GM18499 (cell line): Measurements from ENCODE around the gene DIO3.

Source experiments
- ATAC-seq: cut with Tn5 transposase; IDR thresholded peaks from one replicate; pipeline ENCODE4 v1.9.1; 2021; ENCODE audit warnings: moderate number of reproducible peaks; ENCODE audit not compliant: insufficient read depth, unreplicated experiment

The DIO3 gene

DNA sequence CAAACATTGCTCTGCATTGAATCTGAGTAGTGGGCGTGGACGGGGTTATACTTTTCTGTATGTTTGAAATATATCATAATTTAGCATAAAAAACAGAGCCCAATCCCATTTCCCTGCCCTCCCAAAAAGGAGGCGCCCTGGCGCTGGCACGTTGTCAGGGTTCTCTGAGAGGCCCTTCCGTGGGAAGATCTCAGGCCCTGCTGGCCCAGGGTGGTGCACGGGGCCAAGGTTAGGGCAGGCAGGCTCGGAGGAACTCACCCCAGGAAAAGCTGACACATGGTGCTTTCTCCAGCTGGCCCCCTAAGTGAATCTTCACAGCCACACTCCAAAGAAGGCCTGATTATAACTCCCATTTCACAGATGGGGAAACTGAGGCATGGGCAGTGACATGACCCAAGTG lies 17.2 kb downstream of the DIO3 start:
- ATAC-seq, result no peak

DNA sequence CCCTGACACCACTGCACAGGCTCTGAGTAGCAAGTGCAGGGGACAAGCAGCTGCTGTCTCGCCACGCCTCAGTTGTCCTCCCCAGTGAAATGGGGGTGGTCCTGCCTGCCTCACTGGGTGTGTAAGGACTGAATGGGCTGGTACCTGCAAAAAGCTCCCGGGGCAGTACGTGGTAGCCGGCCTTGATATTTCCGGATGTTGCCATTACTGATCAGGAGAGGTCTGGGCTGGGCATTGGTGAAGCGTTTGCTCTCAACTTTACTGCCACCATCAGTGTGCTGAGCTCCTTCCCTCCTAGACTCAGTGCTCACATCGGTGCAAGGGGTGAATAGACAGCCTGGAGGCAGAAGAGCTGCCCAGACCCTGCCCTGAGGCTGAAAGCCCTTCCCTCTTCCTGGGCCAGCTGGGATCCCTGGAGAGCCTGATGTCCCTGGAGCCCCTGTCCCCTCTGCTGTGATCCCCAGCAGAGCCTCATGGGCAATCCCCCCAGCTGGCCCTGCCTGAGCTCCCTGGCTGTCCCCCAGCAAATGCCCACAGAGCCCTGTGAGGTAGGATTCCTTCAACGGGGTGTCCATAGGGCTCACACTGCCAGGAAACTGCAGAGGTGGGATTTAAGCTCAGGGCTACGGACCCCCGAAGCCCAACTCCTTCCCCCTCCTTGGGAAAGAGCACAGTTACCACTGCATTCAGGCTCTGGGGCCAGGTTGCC lies 18.2 kb downstream of the DIO3 start:
- ATAC-seq, result no peak

DNA sequence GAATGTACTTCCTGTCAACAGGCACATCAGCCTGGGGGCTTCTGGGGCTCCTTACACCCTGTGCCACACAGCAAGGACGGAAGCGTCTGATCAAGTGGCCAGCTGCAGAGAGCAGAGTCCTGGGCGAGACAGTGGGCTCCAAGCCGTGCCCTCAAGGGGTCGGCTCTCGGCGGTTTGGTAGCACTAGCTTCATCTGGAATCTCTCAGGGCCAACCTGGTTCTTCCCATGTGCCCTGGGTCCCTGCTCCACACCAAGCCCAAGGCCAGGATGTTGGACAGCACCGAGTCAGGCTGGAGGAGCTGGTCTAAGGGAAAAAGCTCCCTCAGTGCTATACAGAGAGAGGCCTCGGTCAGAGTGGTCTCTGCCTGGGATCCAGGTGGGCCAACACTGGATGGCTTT lies 20.5 kb downstream of the DIO3 start:
- ATAC-seq, result no peak

DNA sequence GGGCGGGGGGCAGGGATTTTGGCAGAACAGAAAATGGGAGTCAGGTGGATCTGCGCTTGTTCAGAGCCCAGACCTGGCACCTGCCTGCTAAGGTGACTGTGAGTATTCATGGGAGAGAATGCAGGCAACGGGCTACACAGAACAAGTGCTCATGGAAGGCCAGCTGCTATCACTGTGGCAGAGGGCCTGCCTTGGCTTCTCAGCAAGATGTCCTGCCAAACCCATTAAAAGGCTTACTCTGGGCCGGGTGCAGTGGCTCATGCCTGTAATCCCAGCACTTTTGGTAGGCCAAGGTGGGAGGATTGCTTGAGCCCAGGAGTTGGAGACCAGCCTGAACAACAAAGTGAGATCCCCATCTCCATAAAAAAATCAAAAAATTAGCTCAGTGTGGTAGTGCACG lies 21.0 kb downstream of the DIO3 start:
- ATAC-seq, result no peak

DNA sequence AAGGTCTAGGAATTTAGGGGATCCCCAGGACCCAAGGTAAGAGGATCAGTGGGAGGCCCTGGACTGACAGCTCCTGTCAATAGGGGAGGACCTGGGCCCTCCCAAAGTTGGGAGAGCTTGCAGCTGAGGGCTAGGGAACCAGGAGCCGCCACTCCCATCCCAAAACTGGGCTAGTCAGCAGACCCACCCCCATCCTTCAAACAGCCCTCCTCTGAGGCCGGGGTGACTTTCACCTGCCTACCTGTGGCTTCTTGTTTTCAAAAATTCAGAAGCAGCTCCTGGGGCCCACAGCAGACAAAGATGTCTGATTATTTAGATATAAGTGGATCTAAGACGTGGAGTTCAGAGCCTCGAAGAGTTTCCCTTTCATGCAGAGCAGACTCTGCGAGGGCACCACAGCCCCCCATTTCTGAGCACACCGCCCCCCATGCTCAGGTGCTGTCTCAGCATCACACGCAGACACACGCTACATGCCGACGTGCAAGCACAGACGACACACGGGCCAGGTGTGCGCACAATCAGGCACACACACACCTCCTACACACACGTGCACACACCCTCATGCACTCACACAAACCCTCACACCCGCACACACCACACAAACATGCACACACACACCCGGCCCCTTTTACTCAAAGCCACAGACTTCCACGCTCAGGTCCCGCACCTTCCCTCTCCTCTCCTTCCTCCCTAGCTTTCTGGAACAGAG lies 21.9 kb downstream of the DIO3 start:
- no peak for ATAC-seq

DNA sequence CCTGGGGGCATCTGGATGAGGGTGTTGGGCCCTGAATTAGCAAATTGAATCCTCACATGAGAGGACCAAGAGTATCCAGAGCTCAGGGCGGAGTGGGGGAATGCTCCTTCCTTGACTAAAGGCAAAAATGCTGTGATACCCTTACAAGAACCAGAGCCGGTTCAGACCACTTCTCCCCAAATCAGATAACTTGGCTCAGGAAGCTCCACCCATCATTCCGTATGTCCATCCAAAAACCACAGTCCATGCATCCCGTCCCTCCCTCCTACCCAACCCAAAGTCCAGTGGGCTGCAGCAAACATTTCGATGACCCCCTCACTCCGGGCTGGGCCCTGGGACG lies 22.4 kb downstream of the DIO3 start:
- no peak for ATAC-seq

DNA sequence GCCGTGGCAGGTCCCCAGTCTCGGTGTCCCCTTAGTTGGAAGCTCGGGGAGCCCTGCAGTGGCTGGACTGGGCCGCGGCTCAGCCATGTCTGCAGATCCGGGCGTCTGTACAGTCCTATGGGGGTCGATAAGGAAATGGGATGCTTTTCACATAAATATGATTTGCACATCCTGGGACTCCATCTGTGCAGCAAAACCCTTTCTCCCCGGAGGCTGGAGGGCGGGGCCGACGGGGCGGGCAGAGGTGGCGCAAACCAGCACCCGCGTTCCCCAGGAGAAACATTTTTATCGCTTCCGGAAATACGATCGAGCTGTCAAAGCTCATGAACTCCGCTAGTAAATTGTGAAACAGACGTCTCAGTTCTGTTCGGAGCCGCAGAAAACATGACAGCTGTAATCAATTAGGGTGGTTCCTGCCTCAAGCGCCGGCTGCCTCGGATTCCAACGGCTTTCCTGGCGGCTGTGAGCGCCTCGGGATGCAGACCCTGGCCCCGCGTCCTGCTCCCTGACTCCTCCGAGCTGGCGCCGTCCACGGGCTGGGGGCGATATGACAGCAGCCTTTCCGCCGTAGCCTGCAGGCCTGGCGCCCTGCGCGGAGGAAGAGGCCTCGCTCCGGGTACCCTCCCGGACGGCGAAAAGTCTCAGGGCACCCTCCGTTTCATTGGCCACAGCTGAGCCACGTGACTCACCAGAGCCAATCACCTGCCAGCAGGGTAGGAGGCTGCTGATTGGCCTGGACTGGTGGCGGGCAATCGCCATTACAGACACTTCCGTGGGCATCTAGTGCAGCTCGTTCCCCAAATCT lies 23.0 kb downstream of the DIO3 start:
- no peak for ATAC-seq

DNA sequence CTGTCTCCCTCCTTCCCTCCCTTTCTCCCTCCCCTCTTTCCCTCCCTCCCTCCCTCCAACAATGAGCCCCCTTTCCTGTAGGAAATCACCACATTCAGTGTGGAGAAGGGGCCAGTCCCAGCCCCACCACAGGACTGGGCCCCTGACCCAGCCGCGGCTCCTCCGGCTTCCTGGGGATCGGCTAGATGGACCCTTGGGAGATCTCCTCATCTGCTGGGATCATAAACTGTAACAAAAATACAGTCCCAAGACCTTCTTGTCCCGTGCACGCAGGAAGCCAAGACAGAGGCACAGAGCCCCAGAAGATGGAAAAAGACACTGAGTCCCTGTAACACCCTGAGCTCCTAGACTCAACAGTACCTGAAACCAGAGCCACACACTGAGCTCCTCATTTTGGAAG lies 23.9 kb downstream of the DIO3 start:
- no peak for ATAC-seq

DNA sequence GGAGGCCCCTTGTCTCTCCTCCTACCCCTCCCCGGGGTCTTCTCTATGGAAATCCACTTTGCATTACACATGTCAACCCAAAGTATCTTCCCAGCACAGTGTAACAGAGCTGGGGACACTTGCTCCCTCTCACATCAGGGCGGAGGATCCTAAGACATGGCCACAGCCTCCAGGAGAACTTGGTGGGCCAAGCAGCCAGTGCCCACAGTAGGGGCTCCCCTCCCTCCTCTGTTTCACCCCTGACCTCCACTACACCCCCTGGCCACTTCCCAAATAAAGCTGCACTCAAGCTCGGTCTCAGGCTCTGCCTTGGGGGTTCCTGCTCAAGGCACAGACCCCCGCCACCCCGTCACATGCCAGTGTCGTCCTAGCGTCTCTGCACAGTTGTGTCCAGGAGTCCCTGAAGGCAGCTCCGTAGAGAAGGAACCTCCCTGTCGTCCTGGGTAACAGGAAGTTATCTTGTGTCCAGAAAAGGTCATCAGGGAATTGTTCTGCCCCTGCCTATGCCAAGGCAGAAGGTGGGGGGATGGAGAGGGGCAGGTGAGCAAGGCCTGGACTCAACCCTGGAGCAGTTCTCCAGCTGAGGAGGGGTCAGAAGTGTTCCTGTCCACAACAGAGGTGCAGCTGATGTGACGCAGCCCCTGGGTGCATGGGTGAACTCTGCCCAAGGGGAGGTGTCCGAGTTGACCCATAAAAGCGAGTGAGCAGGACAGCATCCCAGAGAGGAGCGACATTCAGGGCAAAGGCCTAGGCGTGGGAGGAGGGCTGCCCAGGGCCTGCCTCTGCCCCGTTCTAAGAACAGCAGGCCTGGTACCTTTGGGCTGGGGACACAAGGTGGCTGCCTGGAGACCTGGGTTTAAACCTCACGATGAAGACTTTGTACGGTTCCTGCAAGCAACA lies 25.5 kb downstream of the DIO3 start:
- no peak for ATAC-seq

DNA sequence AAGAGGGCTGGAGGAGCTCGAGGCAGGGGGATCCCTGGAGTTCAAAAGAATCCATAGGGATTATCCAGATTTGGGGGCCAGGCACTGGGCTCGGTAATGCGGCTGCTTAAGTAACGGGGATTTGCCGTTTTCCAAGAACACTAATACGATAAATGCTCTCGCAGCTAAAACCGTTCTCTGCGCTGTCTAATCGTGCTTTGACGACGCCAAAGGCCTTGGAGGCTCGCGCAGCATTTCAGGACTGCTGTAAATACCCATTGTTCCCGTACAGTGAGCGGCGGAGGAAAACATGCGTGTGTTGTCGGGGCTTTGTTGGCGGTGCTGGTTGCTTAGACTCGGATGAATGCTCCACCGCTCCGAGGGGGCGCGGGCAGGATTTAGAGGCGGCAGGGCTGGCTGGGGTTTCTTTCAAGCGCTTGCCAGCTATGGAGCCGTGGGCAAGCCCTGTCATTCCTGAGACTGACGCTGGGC lies 26.2 kb downstream of the DIO3 start:
- no peak for ATAC-seq

DNA sequence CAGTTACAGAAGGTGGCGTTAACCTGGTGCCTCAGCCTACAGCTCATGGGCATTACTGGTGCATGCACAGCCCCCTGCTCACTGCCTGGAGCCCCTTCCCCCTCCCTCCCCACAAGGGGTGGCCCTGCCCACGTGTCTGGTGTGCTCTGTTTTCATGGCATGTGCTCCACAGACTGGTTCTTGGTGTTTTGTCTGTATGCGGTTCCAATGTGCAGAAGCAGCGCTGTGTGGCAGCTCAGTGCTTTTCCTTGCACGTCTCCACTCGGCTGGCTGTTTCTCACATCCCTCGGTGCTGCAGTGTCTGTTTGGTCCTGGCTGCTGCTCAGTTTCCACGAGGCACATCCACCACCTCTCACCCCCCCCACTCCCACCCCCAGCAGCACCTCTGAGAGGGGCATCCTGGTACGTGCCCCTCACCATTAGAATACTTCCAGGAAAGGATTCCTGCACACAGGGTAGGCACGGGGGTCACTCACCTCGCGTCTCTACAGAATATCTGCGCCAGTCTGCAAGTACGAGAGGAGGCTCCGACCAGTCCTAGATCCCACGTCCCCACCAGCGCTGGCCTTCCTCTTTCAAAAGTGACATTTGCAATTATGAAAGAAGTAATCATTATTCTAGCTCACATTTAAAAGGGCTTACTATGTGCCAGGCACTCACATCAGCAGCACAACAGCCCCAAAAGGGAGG lies 27.1 kb downstream of the DIO3 start:
- ATAC-seq, result no peak

DNA sequence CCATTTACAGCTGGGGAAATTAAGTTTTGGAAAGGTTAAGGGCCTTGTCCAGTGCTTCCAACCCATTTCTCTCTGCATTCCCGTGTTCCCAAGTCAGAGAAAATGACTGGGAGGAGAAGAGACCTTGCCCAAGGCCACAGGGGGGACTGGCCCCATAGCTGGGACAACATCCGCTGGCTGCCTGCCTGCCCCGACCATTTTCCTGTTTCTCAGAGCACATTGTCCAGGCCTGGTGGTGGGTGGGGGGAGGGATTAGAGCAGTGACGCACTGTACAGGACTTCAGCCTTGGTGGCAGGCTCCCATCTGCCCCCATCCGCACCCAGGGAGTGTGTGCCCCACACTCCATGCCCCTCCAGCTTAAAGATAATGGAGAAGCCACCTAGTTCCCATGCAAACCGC lies 27.7 kb downstream of the DIO3 start:
- no peak for ATAC-seq

DNA sequence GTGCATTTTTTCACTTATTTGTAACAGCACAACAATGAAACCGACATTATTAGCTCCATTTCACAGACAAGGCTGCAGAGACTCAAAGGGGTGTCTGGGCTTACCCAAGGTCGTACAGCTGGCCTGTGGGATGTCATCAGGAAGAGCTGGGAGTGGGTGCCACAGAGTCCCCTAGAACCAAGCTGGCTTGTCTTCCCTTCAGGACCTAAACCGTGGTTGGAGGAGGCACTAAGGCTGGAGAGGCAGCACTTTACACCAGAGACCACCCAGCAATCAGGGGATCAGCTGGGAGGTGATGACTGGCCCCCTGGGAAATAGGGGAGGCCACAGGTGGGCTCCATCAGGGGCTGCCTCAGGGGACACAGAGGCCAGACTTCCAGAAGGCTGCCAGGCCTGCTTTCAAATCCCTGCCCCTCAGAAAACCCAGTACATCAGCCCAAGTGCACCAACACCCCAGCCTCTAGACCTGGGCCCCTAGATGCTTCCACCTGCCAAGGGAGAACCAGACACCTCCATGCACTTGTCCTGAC lies 28.3 kb downstream of the DIO3 start:
- ATAC-seq, result no peak

DNA sequence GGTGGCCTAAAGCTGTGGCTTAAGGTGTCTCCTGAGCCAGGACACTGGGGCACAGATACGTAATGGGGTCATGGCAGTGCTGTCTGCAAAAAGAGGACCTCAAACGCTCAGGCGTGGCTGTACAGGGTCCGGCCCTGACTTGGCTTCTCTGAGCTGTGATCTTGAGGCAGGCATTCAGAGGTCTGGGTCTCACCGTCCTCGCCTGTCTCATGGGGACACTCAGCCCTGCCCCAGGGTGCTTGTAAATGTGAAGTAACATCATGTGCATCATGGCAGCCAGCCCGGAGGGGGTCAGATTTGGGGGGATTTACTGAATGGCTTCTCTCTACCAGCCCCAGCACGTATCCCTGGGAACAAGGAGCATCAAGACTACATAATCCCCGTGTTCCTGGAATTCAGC lies 28.8 kb downstream of the DIO3 start:
- no peak for ATAC-seq

DNA sequence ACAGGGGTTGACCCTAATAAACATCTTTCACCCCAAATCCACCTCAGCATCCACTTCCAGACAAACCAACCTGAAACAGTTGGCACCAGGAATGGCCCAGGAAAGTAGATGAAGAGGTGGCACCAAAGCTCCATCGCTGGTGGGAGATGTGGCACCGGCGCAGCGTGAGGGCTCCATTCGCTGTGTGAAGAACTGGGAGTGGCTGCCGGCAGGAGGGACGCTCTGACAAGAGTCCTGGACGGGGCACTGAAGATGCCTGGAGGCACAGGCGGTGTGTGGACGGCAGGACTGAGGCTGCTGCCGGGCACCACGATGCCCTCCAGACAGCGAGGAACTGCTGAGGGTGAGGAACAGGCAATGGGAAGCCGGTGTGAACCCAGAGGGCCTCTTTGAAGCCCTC lies 29.3 kb downstream of the DIO3 start:
- no peak for ATAC-seq

DNA sequence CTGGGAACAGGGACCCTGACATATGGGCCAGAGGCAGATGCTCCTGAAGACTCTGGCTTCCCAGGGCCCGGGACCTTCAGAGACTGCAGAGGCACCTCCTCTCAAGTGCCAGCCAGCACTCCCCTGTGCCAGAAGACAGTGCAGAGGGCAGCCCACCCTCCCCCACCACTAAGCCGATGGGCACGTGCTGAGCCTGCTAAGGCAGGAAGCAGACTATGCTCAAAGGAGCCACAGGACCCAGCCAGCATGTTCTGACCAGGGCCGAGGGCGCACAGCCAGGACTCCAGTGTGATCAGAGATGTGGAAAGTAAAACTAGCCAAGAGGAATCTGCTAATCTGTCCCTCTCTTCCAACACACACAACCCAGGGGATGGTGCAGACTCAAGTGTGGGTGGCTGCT lies 29.8 kb downstream of the DIO3 start:
- no peak for ATAC-seq

DNA sequence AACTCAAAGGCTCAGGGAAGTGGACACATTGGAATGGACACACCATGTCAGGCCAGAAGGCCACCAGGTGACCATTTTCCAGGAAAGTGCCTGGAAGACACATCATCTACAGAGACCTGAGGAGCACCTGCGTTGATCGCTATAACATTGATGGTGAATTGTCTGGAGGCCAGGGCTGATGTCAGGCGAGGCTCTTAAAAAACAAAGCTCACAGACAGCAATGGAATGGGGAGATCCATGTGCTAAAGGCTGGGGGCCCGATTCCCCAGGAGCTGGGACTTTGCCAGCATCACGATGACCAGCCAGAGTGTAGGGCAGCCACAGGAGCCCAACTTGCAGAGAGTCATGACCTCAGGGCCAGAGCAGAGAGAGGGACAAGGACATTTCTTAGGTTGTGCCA lies 30.3 kb downstream of the DIO3 start:
- ATAC-seq, result no peak

DNA sequence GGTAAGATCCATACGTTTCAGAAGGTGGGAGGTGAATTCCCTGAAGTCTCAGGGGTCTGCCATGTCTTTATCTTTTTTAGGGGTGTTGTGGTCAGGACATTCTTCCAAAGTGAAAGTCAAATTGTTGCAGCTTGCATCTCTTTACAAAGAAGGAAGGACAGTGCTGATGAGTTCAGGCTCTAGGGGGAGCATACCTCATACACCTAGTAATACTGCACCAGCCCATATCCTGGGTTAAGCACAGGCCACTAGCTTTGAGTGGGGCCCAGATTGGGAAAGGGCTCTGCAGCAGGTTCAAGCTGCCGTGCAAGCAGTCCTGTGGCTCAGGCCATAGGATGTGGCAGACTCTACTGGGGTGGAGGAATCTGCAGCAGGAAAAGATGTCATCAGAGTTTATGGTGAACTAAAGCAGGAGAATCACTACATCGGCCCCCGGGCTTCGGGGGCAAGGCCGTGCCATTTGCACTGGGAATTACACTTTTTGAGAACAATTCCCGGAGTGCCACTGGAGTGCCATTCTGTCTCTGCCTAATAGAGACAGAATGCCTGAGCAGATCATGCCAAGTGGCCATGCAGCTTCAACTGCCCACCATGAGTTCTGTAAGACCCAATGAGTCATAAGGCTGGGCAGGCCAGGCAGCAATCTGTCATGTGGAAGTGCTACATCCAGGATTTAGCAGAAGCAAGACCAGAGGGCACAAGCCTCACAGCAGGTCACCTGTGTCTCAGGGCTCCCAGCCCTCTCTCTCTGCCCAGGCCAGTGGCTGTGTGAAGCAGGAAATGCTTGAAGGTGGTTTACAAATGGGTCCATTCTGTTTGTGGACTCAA lies 32.3 kb downstream of the DIO3 start:
- no peak for ATAC-seq
